Transverse colon (tissue), 4 donors: ENCODE data around the gene HLA-A.

Source experiments
- CTCF ChIP-seq, 5 experiments: fragments of 200-600 bp in 3 of 5; fragments of 450-650 bp in 2 of 5; sonication (generic) in 3 of 5; IDR thresholded peaks; 1 replicate in 2 of 5; 2 replicates in 3 of 5; pipeline ENCODE4 v1.5.1; 2016 to 2017; ENCODE audit warnings: antibody characterized with exemption in 5 of 5, inconsistent platforms in 3 of 5, mild to moderate bottlenecking in 2 of 5, moderate library complexity in 1 of 5
- POLR2A ChIP-seq: fragments of 450-650 bp; IDR thresholded peaks from one replicate; pipeline ENCODE4 v1.6.1; 2016; ENCODE audit warnings: antibody characterized with exemption, mild to moderate bottlenecking, moderate library complexity
- POLR2AphosphoS5 ChIP-seq, 3 donors: sonication (generic); formaldehyde crosslinking; IDR thresholded peaks; one replicate each; pipeline ENCODE4 v1.6.1; 2016; ENCODE audit warnings: antibody characterized with exemption in 3 of 3

- TF ChIP-seq CTCF (IDR thresholded peaks at IDR 0.05) = no peak
- no peak for TF ChIP-seq POLR2AphosphoS5 (IDR thresholded peaks at IDR 0.05)
- no peak for TF ChIP-seq POLR2A
Measured at GRCh38 chr6:29924287-29924686, 18.0 kb upstream of the HLA-A start.
